NCI-H146 treated with DMSO at 0.1 percent for 48 hours (cell line): ENCODE results near the gene NPPC.
A peak's percentile ranks its signal among the peaks of the same experiment; 100 is the strongest.

Source experiments
- DNase-seq: peaks from one replicate; lab custom pipeline; 2025; ENCODE audit not compliant: unreplicated experiment; lab: John Stamatoyannopoulos, UW

Gene NPPC

DNA sequence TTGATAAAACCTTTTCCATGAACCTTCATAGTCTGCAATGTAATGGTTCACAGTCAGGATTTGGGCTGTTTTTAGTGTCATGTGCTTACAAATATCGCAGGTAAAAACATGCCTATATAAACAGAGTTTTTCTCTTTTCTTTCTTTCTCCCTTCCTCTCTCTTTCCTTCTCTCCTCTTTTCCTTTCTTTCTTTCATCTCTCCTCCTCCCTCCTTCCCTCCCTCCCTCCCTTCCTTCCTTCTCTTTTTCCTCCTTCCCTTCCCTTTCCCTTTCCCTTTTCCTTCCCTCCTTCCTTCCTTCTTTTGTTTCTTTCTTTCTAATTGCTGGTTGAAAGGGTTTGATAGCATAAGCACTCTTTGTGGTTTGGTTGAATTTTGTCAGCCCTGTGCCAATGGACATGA lies 9.6 kb upstream of the NPPC start:
- no peak for DNase-seq

DNA sequence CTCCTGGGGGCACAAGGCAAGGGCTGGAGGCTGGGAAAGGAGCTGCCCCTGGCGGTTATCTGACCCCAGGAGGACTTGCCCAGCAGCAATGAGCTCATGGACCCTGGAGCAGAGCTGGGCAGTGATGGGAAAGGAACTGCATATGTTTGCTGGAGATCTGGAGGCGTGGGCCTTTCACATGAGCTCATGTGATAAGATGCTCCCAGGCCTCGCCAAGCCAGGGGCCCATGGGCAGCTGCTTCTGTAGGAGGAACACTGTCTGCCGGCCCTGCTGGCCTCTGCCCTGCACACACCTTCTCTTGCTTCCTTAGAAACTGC lies 9.0 kb upstream of the NPPC start:
- no peak for DNase-seq

DNA sequence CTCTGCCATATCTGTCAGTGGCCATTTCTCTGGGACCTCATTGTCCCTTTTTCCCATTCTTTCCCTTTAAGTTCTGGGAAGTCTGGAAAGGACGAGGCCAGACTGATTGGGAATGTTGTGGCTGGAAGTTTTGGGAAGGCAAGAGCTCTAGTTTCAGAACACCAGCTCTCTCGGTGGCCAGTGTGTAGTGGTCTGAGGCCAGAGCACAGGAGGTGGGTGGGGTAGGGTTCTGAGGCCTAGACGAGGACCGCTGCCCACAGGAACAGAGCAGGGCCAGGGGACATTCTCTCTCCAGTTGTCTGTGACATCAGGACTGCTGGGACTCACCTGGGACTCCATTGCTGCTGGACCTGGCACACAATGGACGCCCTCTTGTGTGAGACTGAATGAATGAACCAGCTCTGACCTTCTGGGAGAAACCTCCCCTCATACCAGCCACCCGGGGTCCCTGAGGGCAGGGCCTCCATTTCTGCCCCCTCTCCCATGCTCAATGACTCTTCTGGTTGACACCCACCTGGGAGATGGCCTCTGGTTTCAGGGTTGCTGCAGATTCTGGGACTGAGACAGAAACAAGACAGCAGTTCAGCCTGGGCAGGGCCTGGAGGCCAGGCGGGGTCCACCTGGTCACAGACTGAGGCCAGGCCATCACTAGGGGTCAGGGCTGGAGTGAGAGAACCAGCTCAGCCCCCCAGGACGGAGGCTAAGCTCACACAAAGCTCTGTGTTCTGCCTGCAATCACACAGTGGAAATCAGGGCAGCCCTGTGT lies 8.4 kb upstream of the NPPC start:
- no peak for DNase-seq

DNA sequence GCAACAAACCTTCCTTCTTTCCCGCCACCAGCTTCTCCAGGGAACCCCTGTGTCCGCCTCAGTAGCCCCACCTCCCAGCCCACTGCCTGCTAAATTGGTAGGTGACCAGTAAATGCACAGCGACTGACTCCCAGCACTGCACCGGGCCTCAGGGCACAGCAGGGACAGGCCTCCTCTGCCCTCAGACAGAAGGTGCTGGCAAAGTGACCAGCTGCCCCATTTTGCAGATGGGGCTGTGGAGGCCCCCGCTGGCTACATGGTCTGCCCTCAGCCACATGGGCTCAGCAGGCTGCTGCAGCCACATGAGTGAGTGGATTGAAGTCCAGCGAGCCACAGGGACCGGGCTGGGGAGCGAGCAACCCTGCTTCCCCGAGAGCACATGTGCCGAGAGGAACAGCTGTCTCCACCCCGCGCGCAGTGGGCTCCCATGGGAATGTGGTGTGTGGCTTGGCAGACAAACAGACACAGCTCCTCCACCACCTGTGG lies 7.8 kb upstream of the NPPC start:
- no peak for DNase-seq

DNA sequence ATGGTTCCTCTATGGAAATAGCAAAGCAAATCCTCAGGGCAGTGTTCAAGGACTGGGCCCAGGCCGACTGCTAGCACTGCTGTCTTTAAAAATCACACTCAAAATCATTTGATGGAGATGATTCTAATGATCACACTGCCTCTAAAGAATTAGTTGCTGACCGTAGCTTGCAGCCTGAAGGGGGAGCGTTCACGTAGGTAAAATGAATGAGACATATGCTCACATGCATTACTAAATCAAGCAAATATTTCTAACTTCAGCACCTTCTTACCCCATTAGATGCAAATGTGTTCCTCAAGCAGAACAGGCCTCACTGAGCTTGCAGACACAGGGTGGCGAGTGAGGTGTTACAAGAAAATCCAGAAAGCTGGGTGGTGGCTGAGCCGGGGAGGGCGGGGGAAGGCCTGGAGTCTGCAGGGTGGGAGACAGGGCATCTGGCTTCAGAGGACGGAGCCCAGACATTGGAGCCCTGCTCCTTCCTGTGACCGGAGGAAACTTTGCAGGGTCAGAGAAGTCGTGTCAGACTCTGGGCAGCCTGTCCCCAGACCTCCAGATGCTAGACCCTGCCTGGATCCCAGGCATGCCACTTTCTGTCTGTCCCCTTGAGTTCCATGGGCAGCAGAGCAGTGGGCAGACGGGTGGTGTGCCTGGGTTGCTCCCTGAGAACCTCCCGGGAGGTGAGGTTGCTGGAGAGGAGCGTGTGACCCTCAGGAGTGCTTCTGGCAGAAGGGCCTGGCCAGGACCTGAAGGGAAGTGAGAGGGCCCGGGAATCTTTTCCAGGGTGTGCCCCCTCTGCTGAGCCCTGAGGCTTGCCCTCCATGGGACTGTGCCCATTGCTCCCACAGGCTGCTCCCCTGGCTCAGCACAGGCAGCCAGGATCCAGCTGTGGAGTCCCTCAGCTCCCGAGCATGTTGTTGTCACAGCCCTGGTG lies 7.1 kb upstream of the NPPC start:
- no peak for DNase-seq

DNA sequence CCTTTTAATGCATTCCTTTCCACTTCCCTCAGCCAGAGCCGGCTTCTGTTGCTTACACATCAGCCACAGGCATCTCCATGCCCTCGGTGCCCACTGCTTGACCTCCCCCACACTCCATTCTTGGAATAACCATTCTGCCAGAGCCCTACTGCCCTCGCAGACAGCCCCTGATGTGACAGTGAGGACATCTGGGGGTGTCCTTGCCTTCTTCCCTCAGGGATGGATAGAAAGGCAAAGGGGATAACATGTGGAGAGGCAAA lies 6.4 kb upstream of the NPPC start:
- DNase-seq, result no peak

DNA sequence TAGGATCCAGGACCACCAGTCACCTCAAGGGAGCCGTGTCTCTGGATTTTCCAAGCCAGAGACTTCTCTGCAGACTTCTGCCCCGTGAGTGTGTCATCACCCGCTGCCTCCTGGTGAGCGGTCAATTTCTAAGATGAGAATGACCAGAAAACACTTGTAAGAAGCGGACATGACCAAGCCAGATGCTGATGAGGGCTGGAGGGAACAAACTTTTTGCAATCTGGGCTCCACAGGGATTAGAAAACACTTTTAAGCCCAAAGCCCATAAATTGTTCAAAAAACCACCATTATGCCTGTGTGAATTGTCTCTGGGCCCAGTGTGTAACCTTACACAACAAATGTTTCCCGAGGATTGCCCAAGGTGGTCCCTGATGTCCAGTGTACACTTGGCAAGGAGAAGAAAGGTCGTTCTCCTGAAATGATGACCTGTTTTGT lies 5.3 kb upstream of the NPPC start:
- DNase-seq, result no peak

DNA sequence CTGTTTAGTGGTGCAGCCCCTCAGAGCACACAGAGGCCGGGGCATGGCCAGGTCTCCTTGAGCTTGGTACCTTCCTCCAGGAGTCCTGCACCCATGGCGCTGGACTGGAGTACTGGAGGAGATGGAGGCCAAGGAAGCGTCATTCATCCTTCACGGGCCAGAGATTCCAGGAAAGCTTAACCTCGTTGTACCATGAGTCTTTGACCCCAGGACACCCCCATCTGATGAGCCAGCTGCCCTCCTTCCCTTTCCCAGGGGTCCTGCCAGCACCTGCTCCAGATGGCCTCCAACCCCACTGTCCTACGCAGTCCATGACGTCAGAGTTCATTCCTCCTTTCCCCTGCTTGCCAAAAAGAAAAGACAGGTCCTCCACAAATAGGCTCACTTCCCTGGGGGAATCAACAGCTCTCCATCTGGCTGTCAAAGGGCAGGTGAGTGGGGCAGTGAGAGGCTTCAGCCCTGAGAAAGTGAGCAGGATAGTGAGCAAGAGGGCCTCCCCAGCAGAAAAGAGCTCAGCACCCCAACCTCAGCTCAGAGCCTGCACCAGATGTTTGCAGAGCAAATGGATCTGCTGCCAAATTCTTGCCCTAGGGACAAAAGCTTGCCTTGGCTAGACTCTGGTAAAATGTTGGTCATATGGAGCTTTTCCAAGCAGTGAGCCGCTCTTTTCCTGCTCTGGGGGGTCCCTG lies 4.5 kb upstream of the NPPC start:
- DNase-seq, result no peak

DNA sequence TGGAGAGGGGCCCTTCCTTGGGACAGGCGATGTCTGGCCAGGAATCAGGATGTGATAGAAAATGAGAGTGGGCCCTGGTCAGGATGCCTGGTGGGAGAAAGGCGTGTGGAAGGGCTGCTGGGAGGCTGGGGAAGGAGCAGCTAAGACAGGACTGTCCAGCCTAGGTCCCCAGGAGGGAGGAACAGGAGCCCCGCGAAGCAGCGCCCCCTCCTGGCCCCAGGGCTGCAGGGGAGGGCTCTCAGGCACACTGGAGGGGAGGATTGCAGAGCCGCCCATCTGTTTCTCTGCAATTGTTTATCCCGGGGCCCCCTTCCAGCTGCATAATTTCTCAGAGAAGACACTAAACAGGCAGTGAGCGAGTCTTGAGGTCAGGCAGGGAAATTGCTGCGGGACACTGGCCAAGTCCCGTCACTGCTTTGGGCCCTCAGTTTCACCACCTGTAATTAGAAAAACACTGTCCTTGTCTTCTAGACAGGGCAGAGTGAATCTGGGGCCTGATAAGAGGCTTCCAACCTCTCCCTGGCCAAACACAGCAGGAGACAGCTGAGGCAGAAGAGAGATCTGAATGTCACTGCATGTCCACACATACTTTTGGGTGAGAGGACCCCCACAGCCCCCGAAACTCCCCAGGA lies 3.9 kb upstream of the NPPC start:
- DNase-seq, result no peak

DNA sequence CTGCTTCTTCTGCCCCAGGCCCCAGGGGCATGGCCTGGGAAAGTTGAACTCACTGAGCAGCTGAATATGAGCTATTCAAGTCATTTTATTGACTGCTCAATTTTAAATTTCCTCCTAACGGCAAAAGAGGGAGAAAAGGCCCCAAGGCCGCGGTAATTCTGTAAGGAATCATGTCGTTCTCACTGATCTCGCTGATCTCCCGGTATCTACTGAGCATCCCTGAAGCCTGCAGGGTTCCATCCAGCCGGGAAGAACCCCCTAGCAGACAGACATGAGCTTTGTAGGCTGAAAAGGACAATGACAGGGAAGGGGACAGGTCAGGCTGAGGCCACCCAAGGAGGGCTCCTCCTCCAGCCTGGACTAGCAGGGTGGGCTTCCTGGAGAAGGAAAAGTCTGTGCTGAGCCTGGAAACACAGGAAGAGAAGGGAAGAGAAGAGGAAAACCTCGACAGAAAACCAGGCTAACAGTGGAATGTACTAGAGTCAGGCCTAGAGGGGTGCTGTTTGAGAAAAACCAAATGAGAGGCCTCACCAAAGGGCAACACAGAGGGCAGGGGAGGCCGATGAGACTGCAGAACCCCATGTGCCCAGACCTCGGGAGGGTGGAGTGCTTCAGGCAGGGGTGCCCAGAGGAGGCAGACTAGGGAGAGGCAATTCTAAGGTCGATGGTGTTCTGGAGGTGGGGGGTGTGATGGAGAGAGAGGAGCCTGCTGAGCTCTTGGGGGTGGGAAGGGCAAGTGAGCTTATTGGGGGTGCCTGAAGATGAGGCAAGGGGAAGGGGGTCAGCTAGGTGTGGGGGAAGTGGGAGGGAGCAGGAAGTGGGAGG lies 2.9 kb upstream of the NPPC start:
- DNase-seq, result no peak

DNA sequence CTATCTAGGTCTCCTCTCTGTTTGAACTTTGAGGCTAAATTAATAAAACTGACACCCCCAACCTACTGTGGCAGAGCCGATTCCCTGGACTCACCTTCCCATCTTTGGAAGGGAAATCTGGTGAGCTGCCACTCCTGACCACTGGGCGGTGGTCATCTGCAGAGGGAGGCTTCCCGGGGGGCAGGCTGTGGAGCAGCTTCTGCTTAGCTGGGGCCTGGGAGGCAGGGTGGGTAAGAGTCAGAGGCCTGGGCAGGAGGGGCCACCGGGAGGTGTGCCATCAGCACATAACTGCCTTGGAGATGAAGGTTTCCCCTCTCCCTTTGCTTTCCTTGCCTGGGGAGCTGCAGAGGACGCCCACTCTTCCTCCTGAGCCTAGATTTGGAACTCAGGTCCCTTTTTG lies 2.3 kb upstream of the NPPC start:
- no peak for DNase-seq

DNA sequence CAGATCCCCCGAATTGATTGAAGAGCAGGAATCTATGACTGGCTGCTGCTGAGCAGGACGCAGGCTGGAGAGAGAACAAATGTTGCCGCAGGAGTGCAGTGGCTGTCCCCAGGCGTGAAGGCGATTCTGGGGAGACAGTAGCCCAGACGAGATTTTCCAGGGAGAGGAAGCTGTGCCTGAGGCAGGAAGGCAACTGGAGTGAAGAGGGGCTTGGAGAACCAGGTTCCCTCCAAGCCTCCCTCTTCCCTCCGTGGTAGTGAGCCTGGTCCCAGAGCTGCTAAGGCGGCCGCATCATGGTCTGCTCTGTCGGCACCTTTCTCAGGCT lies 1.3 kb upstream of the NPPC start:
- DNase-seq, result no peak

DNA sequence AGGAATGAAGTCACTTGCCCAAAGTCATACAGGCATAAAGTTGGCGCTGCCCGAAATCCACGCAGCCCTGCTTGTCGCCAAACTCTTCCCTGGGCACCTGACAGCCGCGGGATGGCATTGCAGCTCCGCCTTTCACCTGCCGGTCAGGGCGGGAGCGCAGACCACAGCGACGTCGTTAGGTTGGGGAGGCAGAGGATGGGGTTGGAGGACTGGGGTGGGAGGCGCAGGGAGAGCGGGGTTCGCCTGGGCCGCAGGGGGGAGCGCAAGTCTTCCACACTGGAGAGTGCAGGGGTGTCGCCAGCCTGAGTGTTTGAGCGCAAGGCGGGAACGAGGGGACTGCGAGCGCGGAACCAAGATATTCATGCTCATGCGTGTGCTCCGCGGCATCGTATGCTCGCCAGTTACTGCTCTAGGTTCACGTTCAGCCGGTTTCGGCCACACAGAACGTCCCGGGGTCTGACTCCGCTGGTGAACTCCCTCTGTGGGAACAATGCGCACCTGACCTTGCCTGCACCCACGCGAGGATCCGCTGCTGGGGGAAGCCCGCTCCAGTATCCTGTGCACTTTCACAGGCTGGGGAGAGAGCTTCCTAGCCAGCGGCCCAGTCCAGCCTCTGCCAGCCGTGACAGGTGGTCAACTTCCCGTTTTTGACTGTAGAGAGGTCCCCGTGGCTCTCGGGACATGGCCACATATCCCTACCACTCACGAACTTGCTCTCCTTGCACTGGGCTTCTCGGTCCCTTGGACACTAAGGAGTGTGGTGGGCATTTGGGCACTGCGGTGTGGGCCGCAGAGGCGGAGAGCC lies 767 bp upstream of the NPPC start:
- DNase-seq, result no peak

DNA sequence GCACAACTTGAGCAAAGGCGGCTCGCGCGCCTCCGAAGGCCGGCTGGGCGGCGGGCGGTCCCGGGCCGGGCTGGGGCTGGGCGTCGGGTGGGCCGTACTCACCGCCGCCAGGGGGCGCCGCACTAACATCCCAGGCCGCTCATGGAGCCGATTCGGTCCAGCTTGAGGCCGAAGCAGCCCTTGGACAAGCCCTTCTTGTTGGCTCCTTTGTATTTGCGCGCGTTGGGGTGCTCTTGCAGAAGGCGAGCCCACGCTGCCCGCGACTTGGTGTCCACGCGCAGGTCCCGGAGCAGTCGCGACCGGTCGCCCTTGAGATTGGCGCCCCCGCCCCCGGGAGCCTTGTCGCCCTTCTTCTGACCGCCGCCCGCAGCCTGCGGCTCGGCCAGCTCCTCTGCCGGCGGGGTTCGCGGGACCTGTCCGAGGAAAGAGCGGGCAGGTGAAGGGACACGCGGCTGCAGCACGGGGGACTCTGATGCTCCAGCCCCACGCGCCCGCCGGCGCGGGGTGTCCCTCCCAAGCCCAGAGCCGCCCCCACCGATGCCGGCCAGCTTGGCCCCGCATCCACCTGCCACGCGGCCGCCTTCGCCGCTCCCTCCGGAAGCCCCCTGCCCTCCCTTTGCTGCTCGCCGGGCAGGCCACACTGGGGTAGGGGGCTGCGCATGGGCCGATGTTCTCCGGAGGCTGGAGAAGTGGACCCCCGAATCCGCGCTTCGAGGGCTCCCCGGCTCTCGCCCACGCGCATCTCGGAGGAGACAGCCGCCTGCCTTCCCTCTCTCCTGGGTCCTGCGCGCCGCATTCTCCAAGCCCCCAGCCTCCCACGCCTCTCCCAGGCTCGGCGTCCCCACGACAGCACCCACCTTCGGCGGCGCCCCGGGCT lies 655 bp downstream of the NPPC start:
- peak; percentile 29 for DNase-seq

DNA sequence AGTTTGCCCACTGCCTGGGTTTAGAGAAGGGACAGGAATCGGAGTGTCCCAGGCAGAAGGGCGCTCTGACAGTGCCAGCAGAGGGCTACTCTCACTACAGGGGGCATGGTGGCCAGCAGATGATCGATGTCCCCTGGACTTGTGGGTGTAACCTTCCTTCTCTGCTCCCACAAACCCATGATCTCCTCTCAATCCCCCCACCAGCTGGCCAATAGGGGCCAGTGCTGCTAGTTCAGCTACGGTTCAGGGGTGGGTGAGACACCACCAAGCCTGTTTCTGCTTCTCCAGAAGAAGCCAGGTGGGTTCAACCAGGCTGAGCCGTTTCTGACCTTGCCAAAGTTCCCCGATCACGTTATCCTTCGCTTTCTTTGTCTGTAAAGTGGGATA lies 1.3 kb downstream of the NPPC start:
- no peak for DNase-seq

DNA sequence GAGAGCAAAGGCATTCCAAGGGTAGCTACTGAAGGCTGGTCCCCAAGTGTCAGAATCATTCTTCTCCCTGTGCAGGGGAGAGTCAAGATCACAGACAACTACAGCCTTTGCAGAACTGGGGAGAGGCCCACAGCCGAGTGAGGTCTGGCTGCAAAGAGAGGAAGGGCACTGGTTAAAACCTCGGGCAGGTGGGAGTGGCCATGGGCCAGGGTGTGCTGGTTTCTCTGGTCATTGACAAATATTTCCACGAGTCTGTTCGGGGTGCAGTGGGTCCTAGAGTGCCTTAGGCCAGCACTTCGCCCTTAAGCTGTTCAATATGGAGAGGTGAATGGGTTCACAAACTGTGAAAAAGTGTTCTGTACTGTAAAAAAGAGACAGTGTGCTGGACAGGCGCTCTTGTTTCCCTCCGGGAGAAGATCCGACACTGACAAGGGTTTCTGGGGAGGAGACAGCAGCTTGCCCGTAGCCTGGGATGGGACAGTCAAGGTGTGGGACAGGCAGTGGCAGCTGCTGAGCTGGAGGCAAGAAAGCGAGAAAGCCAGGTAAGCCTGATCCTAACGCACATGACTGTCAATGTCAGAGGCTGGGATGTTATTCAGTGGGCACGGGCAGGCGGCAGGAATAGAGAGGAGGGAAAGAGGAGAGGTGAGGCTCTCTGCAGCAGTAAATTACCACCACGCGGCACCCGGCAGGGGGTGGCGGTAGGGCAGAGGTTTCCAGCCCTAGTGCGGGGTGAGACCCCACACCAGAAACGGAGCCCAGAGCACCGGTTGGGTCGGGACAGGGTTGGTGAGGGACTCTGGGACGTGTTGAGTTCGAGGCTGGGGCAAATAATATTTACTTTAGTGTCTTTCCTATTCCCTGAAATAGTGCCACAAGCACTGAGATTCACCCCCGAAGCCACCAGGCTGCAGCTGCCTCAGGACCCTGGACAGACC lies 2.0 kb downstream of the NPPC start:
- no peak for DNase-seq

DNA sequence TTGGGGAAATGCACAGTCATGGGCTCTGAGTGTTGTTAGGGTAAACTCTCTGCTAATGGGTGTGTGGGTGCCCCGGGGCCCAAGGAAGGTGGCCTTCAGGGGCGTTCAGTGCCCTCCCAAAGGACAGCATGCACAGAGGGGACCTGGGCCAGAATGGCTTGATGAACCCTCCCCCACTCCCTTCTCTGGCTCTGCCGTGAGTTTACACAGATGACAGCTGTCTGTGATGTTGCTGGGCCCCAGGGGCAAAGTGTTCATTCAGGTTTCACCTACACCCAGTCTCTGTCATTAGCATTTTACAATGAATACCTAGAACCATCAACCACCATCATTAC lies 3.2 kb downstream of the NPPC start:
- DNase-seq, result no peak
